ENCODE results near the gene FNDC4. TPM values are rescaled to one million over a fixed set of nuclear protein-coding genes. Genes with fewer than 3 reads are reported as not detected.

FNDC4 gene
- total and polyA plus RNA-seq, 2 of the 8 experiments (the other 6 are each of a cell fraction or from before 2014, with no cell fraction given), result 14.1 to 14.7 TPM

DNA sequence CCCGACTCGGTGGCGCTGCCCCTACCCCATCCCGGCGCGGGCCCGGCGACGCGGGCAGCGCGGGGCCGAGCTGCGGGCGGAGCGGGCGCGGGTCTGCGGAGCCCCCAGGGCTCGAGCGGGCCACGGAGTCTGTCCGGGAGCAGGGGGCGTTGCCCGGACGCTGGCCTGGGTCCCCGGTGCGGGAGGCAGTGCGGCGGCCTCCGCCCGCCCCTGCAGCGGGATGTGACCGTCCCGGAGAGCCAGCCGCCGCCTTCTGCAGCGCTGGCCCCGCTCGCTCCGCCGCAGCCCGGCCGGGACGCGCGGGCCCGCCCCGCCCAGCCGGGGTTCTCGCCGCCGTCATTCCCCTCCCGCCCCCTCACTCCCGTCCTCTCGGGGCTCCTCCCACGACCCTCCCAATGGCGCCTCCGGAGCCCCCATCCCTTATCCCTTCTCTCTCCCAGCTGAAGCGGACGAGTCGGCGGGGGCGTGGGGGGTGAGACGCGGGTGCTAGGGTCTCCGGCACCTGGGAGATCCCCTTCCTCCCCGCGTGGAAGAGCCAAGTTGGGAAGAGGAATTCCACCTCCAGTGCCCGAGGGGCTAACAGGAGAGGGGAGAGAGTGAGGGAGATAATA, at the start of gene FNDC4 (continued):
- TF ChIP-seq, protein P1, sequence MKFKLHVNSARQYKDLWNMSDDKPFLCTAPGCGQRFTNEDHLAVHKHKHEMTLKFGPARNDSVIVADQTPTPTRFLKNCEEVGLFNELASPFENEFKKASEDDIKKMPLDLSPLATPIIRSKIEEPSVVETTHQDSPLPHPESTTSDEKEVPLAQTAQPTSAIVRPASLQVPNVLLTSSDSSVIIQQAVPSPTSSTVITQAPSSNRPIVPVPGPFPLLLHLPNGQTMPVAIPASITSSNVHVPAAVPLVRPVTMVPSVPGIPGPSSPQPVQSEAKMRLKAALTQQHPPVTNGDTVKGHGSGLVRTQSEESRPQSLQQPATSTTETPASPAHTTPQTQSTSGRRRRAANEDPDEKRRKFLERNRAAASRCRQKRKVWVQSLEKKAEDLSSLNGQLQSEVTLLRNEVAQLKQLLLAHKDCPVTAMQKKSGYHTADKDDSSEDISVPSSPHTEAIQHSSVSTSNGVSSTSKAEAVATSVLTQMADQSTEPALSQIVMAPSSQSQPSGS (IDR thresholded peaks at IDR 0.05; ENCODE audit: low read length), result no peak
- TF ChIP-seq SP2 (IDR thresholded peaks at IDR 0.05; ENCODE audit: low read length) (no peak), RNF2 (IDR thresholded peaks at IDR 0.05; ENCODE audit: borderline replicate concordance, low read depth, low read length, missing control alignments, poor library complexity, severe bottlenecking) (no peak), TAF1 (IDR thresholded peaks at IDR 0.05; ENCODE audit: low read depth, low read length) (peak; percentile 92), KDM1A (IDR thresholded peaks at IDR 0.05; ENCODE audit: borderline replicate concordance, low read length) (no peak), SP1 (IDR thresholded peaks at IDR 0.05; ENCODE audit: low read depth, low read length) (no peak), SIN3A (conservative IDR thresholded peaks at IDR 0.05 in 1 of 2, IDR thresholded peaks at IDR 0.05 in 1 of 2; ENCODE audit: low read depth in 1 of 2, low read length in 2 of 2) (peak in 1 of 2 experiments; percentile 14; a peak in 1 of 4 replicates), EGR1 (IDR thresholded peaks at IDR 0.05; ENCODE audit: borderline replicate concordance, low read depth, low read length) (peak; percentile 87), CHD1 (IDR thresholded peaks at IDR 0.05; ENCODE audit: low read depth, low read length) (no peak), SUZ12 (IDR thresholded peaks at IDR 0.05; ENCODE audit: low read length) (no peak), ZNF274 (IDR thresholded peaks at IDR 0.05; ENCODE audit: borderline replicate concordance, extremely low read depth, low read length) (no peak), KDM4A (IDR thresholded peaks at IDR 0.05; ENCODE audit: low read depth, low read length, severe bottlenecking) (peak; percentile 79), CBX8 (IDR thresholded peaks at IDR 0.05; ENCODE audit: borderline replicate concordance, low read depth, low read length) (no peak), BCL11A (IDR thresholded peaks at IDR 0.05; ENCODE audit: low read depth in 2 of 2, low read length in 2 of 2) (no peak), BRCA1 (IDR thresholded peaks at IDR 0.05; ENCODE audit: low read depth, low read length) (no peak), RBBP5 (IDR thresholded peaks at IDR 0.05; ENCODE audit: borderline replicate concordance, low read depth, low read length) (no peak), PHF8 (conservative IDR thresholded peaks at IDR 0.05; ENCODE audit: low read depth, low read length) (peak; percentile 33), TCF12 (IDR thresholded peaks at IDR 0.05; ENCODE audit: low read depth, low read length) (no peak), SIRT6 (IDR thresholded peaks at IDR 0.05; ENCODE audit: low read length) (no peak), EZH2 (IDR thresholded peaks at IDR 0.05; ENCODE audit: low read depth, low read length, severe bottlenecking) (no peak)
- TF ChIP-seq, protein P2, sequence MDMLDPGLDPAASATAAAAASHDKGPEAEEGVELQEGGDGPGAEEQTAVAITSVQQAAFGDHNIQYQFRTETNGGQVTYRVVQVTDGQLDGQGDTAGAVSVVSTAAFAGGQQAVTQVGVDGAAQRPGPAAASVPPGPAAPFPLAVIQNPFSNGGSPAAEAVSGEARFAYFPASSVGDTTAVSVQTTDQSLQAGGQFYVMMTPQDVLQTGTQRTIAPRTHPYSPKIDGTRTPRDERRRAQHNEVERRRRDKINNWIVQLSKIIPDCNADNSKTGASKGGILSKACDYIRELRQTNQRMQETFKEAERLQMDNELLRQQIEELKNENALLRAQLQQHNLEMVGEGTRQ (IDR thresholded peaks at IDR 0.05; ENCODE audit: low read length), result no peak
- TF ChIP-seq, protein P3, sequence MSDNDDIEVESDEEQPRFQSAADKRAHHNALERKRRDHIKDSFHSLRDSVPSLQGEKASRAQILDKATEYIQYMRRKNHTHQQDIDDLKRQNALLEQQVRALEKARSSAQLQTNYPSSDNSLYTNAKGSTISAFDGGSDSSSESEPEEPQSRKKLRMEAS (IDR thresholded peaks at IDR 0.05), result no peak
